Adrenal gland (tissue), 12 donors: ENCODE data around the gene BMP5. TPM values are rescaled to one million over a fixed set of nuclear protein-coding genes. Genes with fewer than 3 reads are reported as not detected.

Experiments
- DNase-seq, 7 donors: peaks; one replicate each; pipeline ENCODE4 v3.0.0-alpha.2; 2019 to 2020
- H3K27ac ChIP-seq, 5 donors: fragments of 200-600 bp; sonication (generic) in 4 of 5; 1 replicate in 3 of 5; 2 replicates in 2 of 5; pipeline versions ENCODE4 v1.5.1 to v1.8.0; 2016 to 2020; ENCODE audit warnings: mild to moderate bottlenecking in 1 of 5
- H3K27me3 ChIP-seq: fragments of 200-600 bp; 2 replicates; pipeline ENCODE4 v1.8.0; 2021
- H3K36me3 ChIP-seq, 2 donors: fragments of 200-600 bp; replicated peaks in 1 of 2; 1 replicate in 1 of 2; 2 replicates in 1 of 2; pipeline versions ENCODE4 v1.5.1 to v1.8.0; 2018 to 2022
- H3K4me1 ChIP-seq, 2 donors: fragments of 200-600 bp; replicated peaks in 1 of 2; 1 replicate in 1 of 2; 2 replicates in 1 of 2; pipeline versions ENCODE4 v1.5.1 to v1.8.0; 2018 to 2021
- H3K4me3 ChIP-seq, 4 donors: fragments of 200-600 bp; sonication (generic) in 3 of 4; one replicate each; pipeline ENCODE4 v1.5.1; 2016 to 2018
- H3K9me3 ChIP-seq, 3 donors: fragments of 200-600 bp; sonication (generic) in 1 of 3; replicated peaks in 1 of 3; 1 replicate in 2 of 3; 2 replicates in 1 of 3; pipeline versions ENCODE4 v1.5.1 to v1.8.0; 2016 to 2021
- CTCF ChIP-seq, 6 experiments: fragments of 450-650 bp in 4 of 6; fragments of 200-600 bp in 2 of 6; sonication (generic) in 1 of 6; IDR thresholded peaks; 1 replicate in 5 of 6; 2 replicates in 1 of 6; pipeline versions ENCODE4 v1.5.1 to v1.8.0; 2016 to 2021; ENCODE audit warnings: antibody characterized with exemption in 6 of 6, mild to moderate bottlenecking in 2 of 6, moderate library complexity in 1 of 6
- POLR2A ChIP-seq, 2 donors: fragments of 450-650 bp; IDR thresholded peaks; one replicate each; pipeline ENCODE4 v1.6.1; 2017; ENCODE audit warnings: antibody characterized with exemption in 2 of 2, mild to moderate bottlenecking in 2 of 2, moderate library complexity in 1 of 2
- WGBS, 4 donors: extraction: QIAGEN DNeasy Blood & Tissue Kit in 2 of 4; methylation state at CpG; one replicate each; pipeline versions ENCODE4 v1.1.5 to v1.1.7; 2013 to 2017; 5-methylcytosine and 5-hydroxymethylcytosine counted together
- intact Hi-C, 2 donors: fragments of 100-400 bp; cut with DNase I; formaldehyde crosslinking; loops; one replicate each; pipeline versions ENCODE4 v1.14.1 to v1.15.0; 2022 to 2023
- polyA plus RNA-seq, 3 donors: library from polyadenylated mRNA; stranded (reverse); fragments of 200-250 nt in 2 of 3; fragments of 350-450 nt in 1 of 3; fragmentation: Illumina TruSeq in 1 of 3; extraction: RNeasy Lipid Tissue Mini Kit (QIAGEN cat#74804) in 1 of 3; gene quantifications; one replicate each; pipeline ENCODE4 v1.2.3, GENCODE V29; 2013 to 2014
- total RNA-seq, 9 donors: library from RNA; depleted of rRNA in 4 of 9; stranded (reverse); fragments of >200 nt in 4 of 9; fragments of 120-200 nt in 1 of 9; fragmentation: NEBNext Ultra II Directional in 1 of 9; extraction: Animal tissue kit (Norgen Biotek cat#: 25700) in 1 of 9; gene quantifications; one replicate each; pipeline versions ENCODE4 v1.1.0 to v1.2.4, GENCODE V29; 2013 to 2023
- donor health status: healthy with polysubstance abuse.
- donor health status: Bipolar disorder and iron deficiency.
- donor health status: DM: yes; HTN: yes; CAD: no.
- donor health status: DM: no; HTN: no; CAD: no.
- donor health status: DM: no; HTN: no; CAD: no.
- donor health status: DM: yes; HTN: yes; CAD: no.

BMP5 gene
- total and polyA plus RNA-seq, 12 donors, result 0.06 to 11.4 (median 0.28) TPM; not detected in 3

GRCh38 chr6:55822005-55822404 is 53.4 kb downstream of the BMP5 start:
- Histone ChIP-seq H3K4me3 (no peak overlapping the region), H3K27ac (no peak overlapping the region), H3K9me3 (no peaks in the 10 kb centered on the region), H3K36me3 (no peaks in the 10 kb centered on the region), H3K4me1 (no peaks in the 10 kb centered on the region), H3K27me3 (no peaks in the 10 kb centered on the region)
- 68 to 89% (median 78%) methylated on average over 2 of the region's 2 CpGs for WGBS, 4 donors
- TF ChIP-seq POLR2A (IDR thresholded peaks at IDR 0.05) (no peak), CTCF (IDR thresholded peaks at IDR 0.05) (no peak)
- no peak for DNase-seq
- intact Hi-C loops, result no loop called here

GRCh38 chr6:55820696-55821095 is 54.7 kb downstream of the BMP5 start:
- Histone ChIP-seq H3K36me3 (no peaks in the 10 kb centered on the region), H3K27ac (no peak overlapping the region), H3K4me3 (no peak overlapping the region), H3K27me3 (no peaks in the 10 kb centered on the region), H3K4me1 (no peaks in the 10 kb centered on the region), H3K9me3 (no peaks in the 10 kb centered on the region)
- intact Hi-C loops, result no loop called here
- 69 to 83% (median 73%) methylated on average over 1 of the region's 1 CpG for WGBS, 4 donors
- TF ChIP-seq CTCF (IDR thresholded peaks at IDR 0.05) (no peak), POLR2A (IDR thresholded peaks at IDR 0.05) (no peak)
- no peak for DNase-seq

- H3K9me3 ChIP-seq, result no peaks in the 10 kb centered on the region
- no peaks in the 10 kb centered on the region for H3K4me1 ChIP-seq
- 70 to 83% (median 80%) methylated on average over 4 of the region's 4 CpGs for WGBS, 4 donors
- H3K27ac ChIP-seq, result no peak overlapping the region
- H3K4me3 ChIP-seq, result no peak overlapping the region
- no peak for TF ChIP-seq POLR2A (IDR thresholded peaks at IDR 0.05)
- no peak for TF ChIP-seq CTCF (IDR thresholded peaks at IDR 0.05)
- H3K36me3 ChIP-seq, result no peaks in the 10 kb centered on the region
- H3K27me3 ChIP-seq, result no peaks in the 10 kb centered on the region
- DNase-seq, result no peak
- intact Hi-C loops, result no loop called here
Observed at GRCh38 chr6:55819811-55820210, 55.6 kb downstream of the BMP5 start.

GRCh38 chr6:55818482-55818881 is 56.9 kb downstream of the BMP5 start:
- TF ChIP-seq POLR2A (IDR thresholded peaks at IDR 0.05) (no peak), CTCF (IDR thresholded peaks at IDR 0.05) (no peak)
- H3K27ac ChIP-seq, result no peak overlapping the region
- 55 to 56% (median 55%) methylated on average over 2 of the region's 2 CpGs for WGBS, 4 donors

More at GRCh38 chr6:55818482-55818881, 56.9 kb downstream of the BMP5 start:
- intact Hi-C loops, result no loop called here
- Histone ChIP-seq H3K27me3 (no peaks in the 10 kb centered on the region), H3K36me3 (no peaks in the 10 kb centered on the region), H3K9me3 (no peaks in the 10 kb centered on the region), H3K4me3 (no peak overlapping the region), H3K4me1 (no peaks in the 10 kb centered on the region)
- no peak for DNase-seq
